Measurements from ENCODE around the gene PYGL.

DNA sequence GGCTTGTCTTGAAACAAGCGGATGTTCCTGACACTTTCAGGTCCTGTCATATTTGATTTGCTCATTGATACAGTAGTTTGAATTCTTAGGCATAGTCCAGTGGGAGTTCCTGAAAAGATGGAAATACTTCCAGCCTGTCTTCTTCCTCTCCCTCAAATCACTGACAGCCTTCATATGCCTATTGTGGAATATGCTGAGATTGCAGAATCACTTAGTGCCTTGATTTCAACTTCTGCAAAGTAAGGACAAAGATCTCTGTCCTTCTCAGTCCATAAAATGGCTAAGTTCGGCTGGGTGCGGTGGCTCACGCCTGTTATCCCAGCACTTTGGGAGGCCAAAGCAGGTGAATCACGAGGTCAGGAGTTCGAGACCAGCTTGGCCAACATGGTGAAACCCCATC, 6.7 kb upstream of the PYGL start:
- TF ChIP-seq CTCF (optimal IDR thresholded peaks at IDR 0.05 in 1 of 3, IDR thresholded peaks at IDR 0.05 in 1 of 3, conservative IDR thresholded peaks at IDR 0.05 in 1 of 3; ENCODE audit: extremely low read depth in 1 of 3, insufficient read depth in 2 of 3, low read length in 3 of 3) (no peak), EZH2 (IDR thresholded peaks at IDR 0.05; ENCODE audit: low read length) (no peak)
